IMR-90 (cell line): Measurements from ENCODE around the gene ACTMAP. TPM values are rescaled to one million over a fixed set of nuclear protein-coding genes. Genes with fewer than 3 reads are reported as not detected.

Source experiments
- ATAC-seq: fragments of 200-7000 bp; cut with Tn5 transposase; 2 replicates; pipeline ENCODE4 v1.9.1; 2020; ENCODE audit warnings: low read depth, mild to moderate bottlenecking, moderate library complexity
- BruUV-seq: library from RNA; stranded (reverse); fragments of 400-500 nt; replicated peaks from 2 replicates; lab custom pipeline; 2021; lab: Mats Ljungman, UMichigan
- CTCF ChIA-PET: fragments of 300-600 bp; formaldehyde crosslinking; extraction: SDS; loops from one replicate; lab custom pipeline; 2021; ENCODE audit warnings: antibody characterized with exemption; lab: Yijun Ruan, JAX
- POLR2A ChIA-PET: fragments of 300-600 bp; sonication (Branson Sonifier 250); formaldehyde crosslinking; loops from one replicate; lab custom pipeline; 2022; ENCODE audit warnings: antibody characterized with exemption; ENCODE audit not compliant: unreplicated experiment; lab: Charles Lee
- DNase-seq: peaks from one replicate; pipeline ENCODE4 v3.0.0; 2013
- H2AFZ ChIP-seq: replicated peaks from 2 replicates; pipeline ENCODE3; 2013; ENCODE audit warnings: low read length, mild to moderate bottlenecking; ENCODE audit not compliant: poor library complexity
- H2AK5ac ChIP-seq: 2 replicates; pipeline ENCODE4 v1.6.1; 2013; ENCODE audit warnings: low read depth, low read length, inconsistent platforms
- H2AK9ac ChIP-seq: replicated peaks from 2 replicates; pipeline ENCODE3; 2013; ENCODE audit warnings: mild to moderate bottlenecking, low read depth, low read length, moderate library complexity; ENCODE audit not compliant: poor library complexity
- H2BK120ac ChIP-seq: 2 replicates; pipeline ENCODE4 v1.6.1; 2013; ENCODE audit warnings: low read depth, low read length, inconsistent platforms
- H2BK15ac ChIP-seq: 3 replicates; pipeline ENCODE4 v1.6.1; 2013; ENCODE audit warnings: low read depth, low read length, inconsistent platforms
- H2BK20ac ChIP-seq: 2 replicates; pipeline ENCODE4 v1.6.1; 2013; ENCODE audit warnings: low read depth, mild to moderate bottlenecking, inconsistent platforms, low read length, moderate library complexity
- H2BK5ac ChIP-seq: 2 replicates; pipeline ENCODE4 v1.6.1; 2013; ENCODE audit warnings: mild to moderate bottlenecking, low read depth, low read length, inconsistent platforms; ENCODE audit not compliant: poor library complexity, severe bottlenecking
- H3K14ac ChIP-seq: replicated peaks from 2 replicates; pipeline ENCODE4 v1.6.1; 2013; ENCODE audit warnings: low read depth, low read length, inconsistent platforms
- H3K18ac ChIP-seq: 2 replicates; pipeline ENCODE4 v1.6.1; 2013; ENCODE audit warnings: low read depth, low read length, control low read depth
- H3K23ac ChIP-seq: 2 replicates; pipeline ENCODE4 v1.6.1; 2013; ENCODE audit warnings: low read depth, low read length, inconsistent platforms
- H3K27ac ChIP-seq: 2 replicates; pipeline ENCODE4 v1.5.1; 2013; ENCODE audit warnings: mild to moderate bottlenecking, control low read depth, low read length; ENCODE audit not compliant: insufficient read depth
- H3K27me3 ChIP-seq: 2 replicates; pipeline ENCODE4 v1.6.1; 2013; ENCODE audit warnings: low read length; ENCODE audit not compliant: control insufficient read depth, insufficient read depth
- H3K36me3 ChIP-seq: 2 replicates; pipeline ENCODE4 v1.6.1; 2013; ENCODE audit warnings: low read length, mixed read lengths; ENCODE audit not compliant: control insufficient read depth, insufficient read depth
- H3K4ac ChIP-seq: 2 replicates; pipeline ENCODE4 v1.6.1; 2013; ENCODE audit warnings: low read depth, low read length, inconsistent platforms
- H3K4me1 ChIP-seq: 2 replicates; pipeline ENCODE4 v1.6.1; 2013; ENCODE audit warnings: low read length, mixed read lengths; ENCODE audit not compliant: control insufficient read depth, insufficient read depth
- H3K4me2 ChIP-seq: 2 replicates; pipeline ENCODE4 v1.6.1; 2013; ENCODE audit warnings: low read depth, mild to moderate bottlenecking, control low read depth, low read length, moderate library complexity
- H3K4me3 ChIP-seq: 2 replicates; pipeline ENCODE4 v1.5.1; 2013; ENCODE audit warnings: low read depth, mild to moderate bottlenecking, control low read depth, low read length, moderate library complexity; ENCODE audit not compliant: insufficient read depth
- H3K56ac ChIP-seq: 2 replicates; pipeline ENCODE4 v1.6.1; 2013; ENCODE audit warnings: low read length, inconsistent platforms; ENCODE audit not compliant: insufficient read depth; ENCODE audit errors: extremely low read depth
- H3K79me1 ChIP-seq, 2 experiments: 2 replicates each; pipeline ENCODE4 v1.6.1; 2013; ENCODE audit warnings: low read length in 2 of 2, inconsistent platforms in 1 of 2, low read depth in 1 of 2
- H3K9ac ChIP-seq: 2 replicates; pipeline ENCODE4 v1.6.1; 2013; ENCODE audit warnings: low read depth, low read length, control low read depth
- H3K9me1 ChIP-seq: 2 replicates; pipeline ENCODE4 v1.6.1; 2013; ENCODE audit warnings: low read length, inconsistent platforms; ENCODE audit not compliant: insufficient read depth
- H3K9me3 ChIP-seq: 2 replicates; pipeline ENCODE4 v1.6.1; 2013; ENCODE audit warnings: low read length; ENCODE audit not compliant: control insufficient read depth, insufficient read depth
- H4K20me1 ChIP-seq: 2 replicates; pipeline ENCODE4 v1.6.1; 2013; ENCODE audit warnings: low read length, inconsistent platforms; ENCODE audit not compliant: insufficient read depth
- H4K5ac ChIP-seq: 2 replicates; pipeline ENCODE4 v1.6.1; 2013; ENCODE audit warnings: mild to moderate bottlenecking, low read depth, low read length, control low read depth
- H4K8ac ChIP-seq, 2 experiments: 2 replicates each; pipeline ENCODE4 v1.6.1; 2013; ENCODE audit warnings: low read depth in 2 of 2, low read length in 2 of 2, control low read depth in 1 of 2, inconsistent platforms in 1 of 2
- H4K91ac ChIP-seq: 2 replicates; pipeline ENCODE4 v1.6.1; 2013; ENCODE audit warnings: low read depth, low read length, inconsistent platforms; ENCODE audit not compliant: insufficient read depth
- BHLHE40 ChIP-seq: fragments of 150-350 bp; IDR thresholded peaks from 2 replicates; pipeline ENCODE4 v1.6.1; 2016; ENCODE audit warnings: mild to moderate bottlenecking, low read depth, low read length
- CTCF ChIP-seq: conservative IDR thresholded peaks from 2 replicates; pipeline ENCODE4 v1.5.1; 2012; ENCODE audit warnings: mild to moderate bottlenecking, low read depth, low read length, improper control_type of control experiment
- WGBS, 2 experiments: methylation state at CpG; one replicate each; pipeline versions ENCODE4 v1.1.5 to v1.1.7; 2013; ENCODE audit warnings: missing lambda C conversion rate in 2 of 2; ENCODE audit not compliant: insufficient read length in 1 of 2; ENCODE audit errors: extremely low coverage in 2 of 2; 5-methylcytosine and 5-hydroxymethylcytosine counted together
- dilution Hi-C: fragments of 300-500 bp; cut with HindIII; formaldehyde crosslinking; loops from one replicate; pipeline ENCODE4 v1.14.3; 2018; ENCODE audit warnings: low sequenced_read_pairs; ENCODE audit not compliant: unreplicated experiment
- in situ Hi-C: fragments of 300-500 bp; cut with MboI; formaldehyde crosslinking; loops from 3 replicates; pipeline ENCODE4 v1.14.3; 2019; ENCODE audit warnings: low sequenced_read_pairs, inconsistent platforms, mixed read lengths
- intact Hi-C: fragments of 100-400 bp; cut with micrococcal nuclease; formaldehyde crosslinking; loops from 2 replicates; pipeline ENCODE4 v1.10.0; 2022
- polyA plus RNA-seq, 3 experiments: library from polyadenylated mRNA; depleted of rRNA; stranded (reverse); fragments of >200 nt; gene quantifications; 2 replicates each; pipeline ENCODE4 v1.2.3, GENCODE V29; 2012; ENCODE audit warnings: low replicate concordance in 1 of 3
- total RNA-seq: library from RNA; depleted of rRNA; stranded (reverse); fragments of >200 nt; gene quantifications from 2 replicates; pipeline ENCODE4 v1.2.3, GENCODE V29; 2012

Gene ACTMAP
- total and polyA plus RNA-seq, 2 of the 4 experiments (the other 2 are of a cell fraction), result 0.54 to 5.4 TPM

DNA sequence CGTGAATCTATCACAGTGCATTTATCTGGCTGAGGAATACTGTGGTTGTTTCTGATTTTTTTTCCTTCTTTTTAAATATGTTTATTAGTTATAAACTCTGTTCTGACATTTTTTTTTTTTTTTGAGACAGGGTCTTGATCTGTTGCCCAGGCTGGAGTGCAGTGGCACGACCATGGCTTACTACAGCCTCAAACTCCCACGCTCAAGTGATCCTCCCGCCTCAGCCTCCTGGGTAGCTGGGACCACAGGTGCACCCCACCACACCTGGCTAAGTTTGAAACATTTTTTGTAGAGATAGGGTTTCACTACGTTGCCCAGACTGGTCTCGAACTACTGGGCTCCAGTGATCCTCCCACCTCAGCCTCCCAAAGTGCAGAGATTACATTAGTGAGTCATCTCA is 53.3 kb downstream of the ACTMAP start:
- CTCF ChIA-PET, result no interaction called here
- POLR2A ChIA-PET, result no interaction called here

More for the DNA sequence above, 53.3 kb downstream of the ACTMAP start:
- Histone ChIP-seq H2AFZ (no peak overlapping the region), H3K4ac (no peak overlapping the region), H3K27me3 (no peaks in the 10 kb centered on the region), H3K14ac (no peak overlapping the region), H3K4me2 (no peak overlapping the region), H4K5ac (no peak overlapping the region), H3K4me3 (no peak overlapping the region), H2BK20ac (no peak overlapping the region), H3K9me1 (peaks cover 11% of the 10 kb centered on the region; the same call in 1 of the 2 replicates), H3K18ac (no peak overlapping the region), H3K9me3 (no peaks in the 10 kb centered on the region), H2BK5ac (no peak overlapping the region), H2AK9ac (no peak overlapping the region), H3K23ac (no peak overlapping the region), H2BK15ac (no peak overlapping the region), H3K36me3 (peaks cover 49% of the 10 kb centered on the region), H2BK120ac (no peak overlapping the region), H2AK5ac (no peak overlapping the region), H4K20me1 (no peaks in the 10 kb centered on the region), H3K9ac (no peak overlapping the region), H3K79me1 (no peaks in the 10 kb centered on the region), H4K8ac (no peak overlapping the region), H4K91ac (no peak overlapping the region), H3K4me1 (no peaks in the 10 kb centered on the region), H3K56ac (no peak overlapping the region), H3K27ac (no peak overlapping the region)
- WGBS, 2 experiments, result no CpG with 5 or more reads among the region's 6 CpGs
- BruUV-seq, result no TSS peak
- dilution Hi-C loops (no loop called here), in situ Hi-C loops (no loop called here), intact Hi-C loops (no loop called here)
- TF ChIP-seq CTCF (no peak), BHLHE40 (no peak)
- no peak for ATAC-seq
- no peak for DNase-seq
